ENCODE measurements around the gene JAZF1.
"Not testable (repeated sequence)": the region's sequence is repeated elsewhere in the genome, so short reads cannot be mapped to it uniquely, and the experiment has no call there.

The JAZF1 gene

GRCh38 chr7:27860800-27861199 lies 319.8 kb downstream of the JAZF1 start:
- DNase-seq: no peak

GRCh38 chr7:27856703-27857485 lies 323.7 kb downstream of the JAZF1 start:
- DNase-seq: not testable (repeated sequence)

GRCh38 chr7:27850531-27850930 lies 330.1 kb downstream of the JAZF1 start:
- DNase-seq: no peak

GRCh38 chr7:27846388-27846787 lies 334.2 kb downstream of the JAZF1 start:
- DNase-seq: no peak

- no peak for DNase-seq
These were observed 336.9 kb downstream of the JAZF1 start for GRCh38 chr7:27843584-27844305.

DNA sequence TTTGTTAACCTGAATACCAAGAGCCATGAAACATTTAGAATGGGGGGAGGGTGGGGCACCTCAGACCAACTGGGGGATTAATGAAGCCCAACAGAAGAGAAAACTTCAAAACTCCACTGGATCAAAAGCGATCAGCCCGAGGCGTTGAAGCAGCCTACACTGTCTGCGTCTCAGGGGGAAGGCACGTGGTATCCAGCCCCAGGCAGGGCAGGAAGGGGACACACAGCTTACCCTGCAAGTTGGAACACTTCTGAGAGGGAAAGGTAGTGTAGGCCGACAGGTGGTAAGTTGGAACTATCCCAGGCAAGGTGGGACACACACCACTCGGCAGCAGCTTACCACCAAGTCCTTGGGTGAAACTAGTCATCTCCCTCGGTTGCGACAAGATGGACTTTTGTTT lies 337.7 kb downstream of the JAZF1 start:
- DNase-seq: no peak

DNA sequence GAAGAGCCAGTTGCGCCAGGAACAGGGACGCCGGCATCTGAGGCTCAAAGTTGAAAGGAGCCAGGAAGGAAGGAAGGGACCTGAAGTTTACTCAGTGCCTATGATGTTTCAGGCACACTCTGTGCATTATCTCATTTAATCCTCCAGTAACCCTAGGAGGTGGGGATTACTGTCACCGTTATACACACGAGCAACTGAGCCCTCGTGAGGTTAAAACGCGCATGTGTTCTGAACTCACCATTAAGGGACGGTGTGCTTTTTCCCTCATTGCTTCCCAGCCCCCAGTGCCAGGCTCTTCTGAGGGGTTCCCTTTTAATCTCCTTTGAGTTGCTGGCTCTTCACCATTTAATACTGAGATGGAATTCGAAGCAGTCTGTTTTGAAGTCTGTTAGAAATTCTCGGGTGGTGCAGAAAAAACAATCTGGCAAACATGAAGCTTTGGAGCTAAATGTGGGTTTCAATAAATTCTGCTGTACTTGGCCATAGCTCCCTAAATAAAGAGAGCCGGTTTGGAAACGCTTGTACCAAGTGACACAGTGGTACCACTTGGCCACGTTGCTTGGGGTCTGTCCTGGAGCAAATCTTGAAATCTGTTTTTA lies 338.4 kb downstream of the JAZF1 start:
- DNase-seq: no peak

DNA sequence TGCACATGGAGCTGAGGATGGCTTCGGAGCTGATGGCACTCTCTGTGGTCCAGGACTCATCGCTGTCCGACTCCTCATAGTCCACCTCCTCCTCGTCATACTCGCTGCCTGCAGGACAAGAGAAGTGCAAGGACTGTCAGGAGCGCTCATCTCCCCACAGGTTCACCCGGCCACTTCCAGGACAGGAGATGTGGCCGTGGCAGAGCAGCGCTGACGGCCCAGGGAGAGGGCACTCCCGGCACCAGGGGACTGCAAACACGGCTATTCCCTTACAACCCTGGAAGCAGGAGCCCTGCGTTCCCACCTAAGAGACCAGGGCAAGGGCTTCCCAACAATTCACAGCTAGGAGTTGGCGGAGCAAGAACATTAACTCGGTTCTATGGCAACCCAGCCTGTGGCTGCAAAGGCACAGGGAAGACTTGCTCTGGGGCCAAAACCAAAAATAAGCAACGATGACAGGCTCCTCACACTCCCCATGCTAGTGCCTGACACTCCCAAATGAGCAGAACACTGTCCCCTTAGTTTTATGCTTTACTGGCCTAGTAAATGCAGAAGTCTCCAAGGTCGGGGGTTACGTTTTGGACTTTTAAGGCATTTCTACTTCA lies 339.7 kb downstream of the JAZF1 start:
- DNase-seq: no peak

DNA sequence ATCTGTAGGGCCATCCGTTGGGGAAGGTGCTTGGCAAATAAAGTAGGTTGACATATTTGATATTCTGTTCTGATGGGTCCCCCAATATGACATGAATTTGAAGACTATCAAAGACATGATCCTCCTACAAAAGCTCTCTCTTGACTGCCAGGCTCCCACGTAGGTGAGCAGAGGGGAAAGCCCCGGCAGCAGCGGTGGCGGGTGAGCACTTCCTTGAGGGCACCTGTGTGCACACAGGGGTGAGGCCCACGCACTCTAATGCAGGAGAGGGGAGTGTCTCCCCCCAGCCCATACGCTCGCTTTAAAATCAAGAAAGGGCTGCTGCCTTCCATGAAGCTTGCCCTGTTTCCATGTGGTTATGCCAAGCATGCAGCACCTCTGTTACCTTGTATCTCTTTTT lies 340.3 kb downstream of the JAZF1 start:
- DNase-seq: peak; percentile 47

GRCh38 chr7:27839099-27839498 lies 341.5 kb downstream of the JAZF1 start:
- no peak for DNase-seq

DNA sequence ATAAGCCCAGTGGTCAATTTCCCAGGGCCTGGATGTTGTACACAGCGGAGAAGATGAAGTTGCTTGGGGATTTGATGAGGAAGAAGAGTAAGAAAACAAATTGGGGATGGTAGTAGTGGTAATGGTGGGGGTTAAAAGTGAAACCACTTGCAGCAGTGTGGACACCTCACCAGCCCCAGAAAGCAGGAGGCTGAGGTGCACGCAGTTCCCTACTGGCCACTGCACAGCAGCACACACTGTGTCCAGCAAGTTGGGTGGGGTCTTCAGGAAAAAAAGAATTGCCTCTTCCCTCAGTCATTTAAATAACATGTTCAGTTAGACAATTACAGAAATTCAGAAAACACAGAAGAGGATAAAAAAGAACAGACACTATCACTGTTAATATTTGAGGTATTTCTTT lies 344.1 kb downstream of the JAZF1 start:
- DNase-seq: no peak

DNA sequence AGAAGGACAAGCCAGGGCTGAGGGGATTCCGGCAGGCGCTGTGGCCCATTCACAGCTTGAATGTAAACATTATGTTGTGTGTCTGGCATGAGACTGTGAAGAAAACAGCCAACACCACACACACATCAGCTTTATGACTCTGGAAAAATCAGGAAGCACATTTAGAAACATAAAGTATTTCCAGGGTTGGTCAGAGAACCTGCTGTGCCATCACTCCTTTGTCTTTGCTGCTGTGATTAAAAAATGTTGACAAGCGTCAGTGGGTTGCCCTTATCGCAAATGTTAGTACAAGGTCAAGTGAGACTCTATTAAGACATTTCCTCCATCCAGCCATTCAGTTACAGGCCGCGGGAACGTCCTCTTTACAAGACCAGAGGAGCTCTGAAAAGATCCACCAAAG lies 345.2 kb downstream of the JAZF1 start:
- DNase-seq: no peak

- DNase-seq: no peak
These were observed 346.2 kb downstream of the JAZF1 start for GRCh38 chr7:27834179-27834921.

DNA sequence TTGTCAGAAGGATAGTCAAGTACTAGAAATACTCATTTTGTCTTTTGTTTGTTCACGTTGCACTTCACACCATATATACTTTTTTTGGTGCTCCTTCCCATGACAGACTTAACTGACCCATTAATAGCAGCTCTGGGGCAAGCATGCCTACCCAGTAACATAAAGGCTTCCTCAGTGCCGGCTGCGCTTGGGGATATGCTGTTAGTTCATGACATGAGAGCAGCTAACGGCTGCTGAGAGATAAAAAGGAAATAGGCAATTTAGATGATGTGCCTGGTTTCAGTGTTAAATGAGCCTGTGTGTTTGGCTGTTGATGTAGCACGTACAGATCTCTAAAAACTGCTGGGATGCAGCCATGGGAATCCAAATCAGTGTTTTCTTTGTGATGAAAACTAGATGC lies 354.2 kb downstream of the JAZF1 start:
- no peak for DNase-seq

GRCh38 chr7:27825891-27826290 lies 354.7 kb downstream of the JAZF1 start:
- DNase-seq: no peak

GRCh38 chr7:27822245-27822644 lies 358.4 kb downstream of the JAZF1 start:
- no peak for DNase-seq

- DNase-seq: no peak
These were observed 367.9 kb downstream of the JAZF1 start for GRCh38 chr7:27812706-27813105.

- no peak for DNase-seq
These were observed 370.4 kb downstream of the JAZF1 start for GRCh38 chr7:27810186-27810585.

DNA sequence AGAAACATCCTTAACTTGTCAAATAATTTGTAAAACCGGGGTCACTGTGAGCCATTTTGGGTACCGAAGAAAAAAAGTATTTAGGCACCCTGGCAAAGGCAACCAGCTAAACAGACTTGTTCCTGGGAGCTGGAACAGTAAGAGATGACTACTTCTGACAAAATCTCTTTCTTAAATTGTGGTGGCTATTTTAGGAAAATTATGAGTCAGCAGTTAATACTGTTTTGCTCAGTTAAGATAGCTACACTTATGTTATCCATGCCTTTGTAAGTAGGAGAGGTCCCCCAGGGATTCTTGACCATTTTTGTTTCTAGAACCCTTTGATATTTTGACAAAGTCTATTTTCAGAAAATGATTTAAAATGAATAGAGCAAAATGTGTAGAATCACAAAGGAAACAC lies 372.0 kb downstream of the JAZF1 start:
- DNase-seq: no peak

DNA sequence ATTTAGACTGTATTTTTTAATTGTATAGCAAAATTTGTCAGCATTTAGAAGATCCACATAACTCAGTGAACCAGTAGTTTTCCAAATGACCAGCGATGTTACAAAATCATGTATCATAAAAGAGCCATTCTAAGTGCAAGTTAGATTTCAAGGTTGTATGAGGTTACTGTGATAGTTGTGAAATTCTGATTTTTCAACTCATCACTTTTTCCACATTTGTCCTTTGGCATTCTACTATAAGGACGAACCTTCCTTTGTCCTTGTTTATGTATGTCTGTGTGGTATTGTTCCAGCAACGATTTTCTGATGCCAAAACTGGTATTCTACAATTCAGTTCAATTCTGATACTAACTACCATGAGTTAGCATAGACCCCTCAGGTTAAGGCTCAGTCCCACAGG lies 376.5 kb downstream of the JAZF1 start:
- no peak for DNase-seq

GRCh38 chr7:27802999-27803398 lies 377.6 kb downstream of the JAZF1 start:
- no peak for DNase-seq

- DNase-seq: no peak
These were observed 381.4 kb downstream of the JAZF1 start for GRCh38 chr7:27799212-27799611.

DNA sequence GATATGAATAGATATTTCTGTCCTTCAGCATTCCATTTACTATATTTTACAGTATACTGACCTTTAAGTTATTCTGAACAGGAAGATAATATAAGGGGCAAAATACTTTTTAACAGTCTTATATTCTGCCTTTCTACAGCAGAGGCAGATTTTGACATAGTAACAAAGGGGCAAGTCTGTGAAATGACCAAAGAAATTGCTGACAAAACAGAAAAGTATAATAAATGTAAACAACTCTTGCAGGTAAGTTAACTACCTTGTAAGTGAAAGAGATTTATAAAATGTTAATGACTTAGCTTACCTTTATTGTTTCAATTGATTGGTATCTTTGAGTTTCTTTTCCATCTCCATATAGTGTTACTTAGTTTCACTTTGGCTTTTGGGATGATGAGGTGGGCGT lies 384.6 kb downstream of the JAZF1 start:
- no peak for DNase-seq
